Muscle layer of colon (tissue), 2 donors: Measurements from ENCODE around the gene AIF1.

Source experiments
- H3K27ac ChIP-seq: one replicate; pipeline ENCODE4 v1.7.0; 2013; ENCODE audit warnings: low read depth, mild to moderate bottlenecking, low read length, moderate library complexity
- H3K27me3 ChIP-seq, 2 donors: one replicate each; pipeline ENCODE4 v1.7.0; 2013; ENCODE audit warnings: low read length in 2 of 2, mild to moderate bottlenecking in 2 of 2; ENCODE audit not compliant: insufficient read depth in 2 of 2, control insufficient read depth in 1 of 2
- H3K36me3 ChIP-seq: one replicate; pipeline ENCODE4 v1.7.0; 2013; ENCODE audit warnings: mild to moderate bottlenecking, low read length; ENCODE audit not compliant: insufficient read depth
- H3K4me1 ChIP-seq: one replicate; pipeline ENCODE4 v1.7.0; 2013; ENCODE audit warnings: mild to moderate bottlenecking, low read length; ENCODE audit not compliant: insufficient read depth
- H3K4me3 ChIP-seq, 2 donors: one replicate each; pipeline ENCODE4 v1.7.0; 2013; ENCODE audit warnings: low read length in 2 of 2, low read depth in 1 of 2, mild to moderate bottlenecking in 1 of 2, moderate library complexity in 1 of 2
- H3K9ac ChIP-seq: one replicate; pipeline ENCODE4 v1.7.0; 2013; ENCODE audit warnings: low read length
- H3K9me3 ChIP-seq: one replicate; pipeline ENCODE4 v1.7.0; 2013; ENCODE audit warnings: mild to moderate bottlenecking, low read length
- donor health status: abdominal sarcoma.
- donor health status: Adenocarcinoma of cecum.

The AIF1 gene

GRCh38 chr6:31614684-31615578, at the start of gene AIF1:
TSS of gene AIF1 (plus strand) at chr6:31615234. CDS start at chr6:31615330, 96 bp downstream.
- H3K9me3 ChIP-seq: no peaks in the 10 kb centered on the region
- no peak within 1 kb of the TSS for H3K4me3 ChIP-seq
- no peaks in the 10 kb centered on the region for H3K27me3 ChIP-seq
- no peak within 1 kb of the TSS for H3K9ac ChIP-seq
- H3K4me1 ChIP-seq: no peaks in the 10 kb centered on the region
- H3K27ac ChIP-seq: peak within 1 kb of the TSS; percentile 24
- H3K36me3 ChIP-seq: no peaks in the 10 kb centered on the region

GRCh38 chr6:31567531-31568370, 47.3 kb upstream of the AIF1 start:
- Histone ChIP-seq H3K36me3 (no peaks in the 10 kb centered on the region), H3K27me3 (peaks cover 0 to 10% of the 10 kb centered on the region in 2 donors), H3K4me3 (no peak overlapping the region), H3K4me1 (no peaks in the 10 kb centered on the region), H3K27ac (no peak overlapping the region), H3K9me3 (no peaks in the 10 kb centered on the region), H3K9ac (no peak overlapping the region)

DNA sequence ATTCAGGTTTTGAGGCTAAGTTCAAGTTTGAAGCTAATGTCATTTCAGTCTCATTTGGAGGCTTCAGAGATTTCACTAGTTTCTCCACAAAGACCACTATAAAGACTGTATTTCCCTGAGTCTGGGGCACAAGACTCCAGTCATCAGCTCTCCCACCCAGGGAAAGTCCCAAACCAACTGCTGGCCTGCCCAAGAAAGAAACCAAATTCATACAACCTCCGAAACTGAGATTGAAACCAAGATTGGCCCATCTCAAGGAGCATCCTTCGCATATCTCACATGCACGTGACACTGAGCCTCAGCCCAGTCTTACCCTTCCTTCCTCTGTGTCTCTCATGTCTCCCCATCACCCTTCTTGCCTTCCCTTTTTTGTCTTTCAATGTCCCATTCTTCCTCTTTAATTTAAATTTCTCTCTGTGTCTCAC, 46.5 kb upstream of the AIF1 start:
- no peak overlapping the region for H3K9ac ChIP-seq
- no peaks in the 10 kb centered on the region for H3K9me3 ChIP-seq
- no peaks in the 10 kb centered on the region for H3K4me1 ChIP-seq
- peaks cover 0 to 10% of the 10 kb centered on the region in 2 donors for H3K27me3 ChIP-seq
- H3K36me3 ChIP-seq: no peaks in the 10 kb centered on the region
- no peak overlapping the region for H3K27ac ChIP-seq
- no peak overlapping the region for H3K4me3 ChIP-seq

DNA sequence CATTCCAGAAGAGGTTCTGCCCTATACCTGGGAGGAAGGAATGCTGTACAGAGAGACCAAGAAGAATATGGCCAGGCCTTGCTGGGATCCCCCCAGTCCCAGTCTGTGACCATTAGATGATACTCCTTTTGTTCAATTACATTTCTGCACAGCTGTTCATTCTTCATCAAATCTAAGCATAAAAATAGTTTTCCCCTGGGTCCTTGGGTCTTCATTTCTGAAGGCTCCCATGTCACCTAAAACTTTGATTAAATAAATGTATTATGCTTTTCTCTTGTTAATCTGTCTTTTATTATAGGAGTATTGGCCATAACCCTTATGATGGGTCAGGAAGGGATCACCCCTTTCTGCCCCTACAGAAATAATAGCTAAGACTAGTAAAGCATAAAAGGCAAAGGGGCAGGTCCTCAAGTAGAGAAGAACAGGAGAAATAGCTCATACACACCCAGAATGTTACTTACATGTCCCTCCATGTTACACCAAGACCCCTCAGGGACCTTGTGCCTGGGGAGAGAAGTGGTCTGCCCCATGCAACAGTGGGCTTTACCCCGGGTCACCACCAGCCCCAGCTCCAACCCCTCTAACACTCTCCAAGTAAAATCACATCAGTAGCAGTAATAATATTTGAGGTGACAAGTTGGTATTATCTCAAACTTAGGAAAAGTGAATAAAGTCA, 45.0 kb upstream of the AIF1 start:
- no peak overlapping the region for H3K4me3 ChIP-seq
- no peaks in the 10 kb centered on the region for H3K36me3 ChIP-seq
- no peak overlapping the region for H3K27ac ChIP-seq
- no peaks in the 10 kb centered on the region for H3K9me3 ChIP-seq
- peaks cover 0 to 10% of the 10 kb centered on the region in 2 donors for H3K27me3 ChIP-seq
- no peak overlapping the region for H3K9ac ChIP-seq
- H3K4me1 ChIP-seq: peaks cover 3% of the 10 kb centered on the region

- Histone ChIP-seq H3K27ac (no peak within 1 kb of the TSS), H3K9me3 (no peaks in the 10 kb centered on the region), H3K27me3 (peaks cover 0 to 6% of the 10 kb centered on the region in 2 donors), H3K36me3 (no peaks in the 10 kb centered on the region), H3K9ac (no peak within 1 kb of the TSS), H3K4me1 (peaks cover 6% of the 10 kb centered on the region), H3K4me3 (no peak within 1 kb of the TSS)
Observed at GRCh38 chr6:31572041-31572911, 42.8 kb upstream of the AIF1 start, which contains the start of gene LTA. TSS of gene LTA (plus strand) at chr6:31572289. CDS start at chr6:31572743, 454 bp downstream.

- Histone ChIP-seq H3K9me3 (no peaks in the 10 kb centered on the region), H3K27ac (no peak overlapping the region), H3K4me3 (no peak overlapping the region), H3K9ac (no peak overlapping the region), H3K4me1 (peaks cover 6% of the 10 kb centered on the region), H3K27me3 (no peaks in the 10 kb centered on the region), H3K36me3 (no peaks in the 10 kb centered on the region)
Observed at GRCh38 chr6:31573239-31574105, 41.6 kb upstream of the AIF1 start.

- H3K27ac ChIP-seq: no peak overlapping the region
- H3K4me3 ChIP-seq: no peak overlapping the region
- no peaks in the 10 kb centered on the region for H3K9me3 ChIP-seq
- no peaks in the 10 kb centered on the region for H3K36me3 ChIP-seq
- peaks cover 6% of the 10 kb centered on the region for H3K4me1 ChIP-seq
- no peaks in the 10 kb centered on the region for H3K27me3 ChIP-seq
- H3K9ac ChIP-seq: no peak overlapping the region
Observed at GRCh38 chr6:31574106-31575061, 40.6 kb upstream of the AIF1 start.

GRCh38 chr6:31575335-31575901, 39.6 kb upstream of the AIF1 start, which contains the start of gene TNF:
TSS of gene TNF (plus strand) at chr6:31575565. CDS start at chr6:31575742, 177 bp downstream.
- H3K4me1 ChIP-seq: peaks cover 8% of the 10 kb centered on the region
- no peaks in the 10 kb centered on the region for H3K36me3 ChIP-seq
- peak within 1 kb of the TSS in 1 of 2 donors; percentile 47 for H3K4me3 ChIP-seq
- no peaks in the 10 kb centered on the region for H3K9me3 ChIP-seq
- peak within 1 kb of the TSS; percentile 28 for H3K9ac ChIP-seq
- H3K27ac ChIP-seq: peak within 1 kb of the TSS; percentile 47
- no peaks in the 10 kb centered on the region for H3K27me3 ChIP-seq
